Omental fat pad (tissue), 4 donors: Measurements from ENCODE around the gene PRSS22. TPM values are rescaled to one million over a fixed set of nuclear protein-coding genes. Genes with fewer than 3 reads are reported as not detected.

ENCODE experiments used
- ATAC-seq: fragments of 150-250 bp; one replicate; pipeline ENCODE4 v1.9.1; 2016; ENCODE audit warnings: mild to moderate bottlenecking, moderate library complexity; ENCODE audit not compliant: low FRiP score
- DNase-seq: peaks from one replicate; pipeline ENCODE4 v3.0.0-alpha.2; 2019; ENCODE audit warnings: low spot score
- total RNA-seq, 4 donors: library from RNA; depleted of rRNA; stranded (reverse); fragments of >200 nt; gene quantifications; one replicate each; pipeline ENCODE4 v1.1.0, GENCODE V29; 2016
- TF ChIP-seq, protein P1 (sequence below), 3 donors: fragments of 450-650 bp; IDR thresholded peaks; one replicate each; pipeline ENCODE4 v1.5.1; 2016 to 2017; ENCODE audit warnings: antibody characterized with exemption in 3 of 3, mild to moderate bottlenecking in 3 of 3, moderate library complexity in 2 of 3

The PRSS22 gene
- total RNA-seq, 4 donors from 2014 or later: not detected

- TF ChIP-seq, protein P1, sequence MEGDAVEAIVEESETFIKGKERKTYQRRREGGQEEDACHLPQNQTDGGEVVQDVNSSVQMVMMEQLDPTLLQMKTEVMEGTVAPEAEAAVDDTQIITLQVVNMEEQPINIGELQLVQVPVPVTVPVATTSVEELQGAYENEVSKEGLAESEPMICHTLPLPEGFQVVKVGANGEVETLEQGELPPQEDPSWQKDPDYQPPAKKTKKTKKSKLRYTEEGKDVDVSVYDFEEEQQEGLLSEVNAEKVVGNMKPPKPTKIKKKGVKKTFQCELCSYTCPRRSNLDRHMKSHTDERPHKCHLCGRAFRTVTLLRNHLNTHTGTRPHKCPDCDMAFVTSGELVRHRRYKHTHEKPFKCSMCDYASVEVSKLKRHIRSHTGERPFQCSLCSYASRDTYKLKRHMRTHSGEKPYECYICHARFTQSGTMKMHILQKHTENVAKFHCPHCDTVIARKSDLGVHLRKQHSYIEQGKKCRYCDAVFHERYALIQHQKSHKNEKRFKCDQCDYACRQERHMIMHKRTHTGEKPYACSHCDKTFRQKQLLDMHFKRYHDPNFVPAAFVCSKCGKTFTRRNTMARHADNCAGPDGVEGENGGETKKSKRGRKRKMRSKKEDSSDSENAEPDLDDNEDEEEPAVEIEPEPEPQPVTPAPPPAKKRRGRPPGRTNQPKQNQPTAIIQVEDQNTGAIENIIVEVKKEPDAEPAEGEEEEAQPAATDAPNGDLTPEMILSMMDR (IDR thresholded peaks at IDR 0.05): no peak
- DNase-seq (no peak), ATAC-seq (no peak)
Observed at GRCh38 chr16:2811703-2812471, 46.1 kb downstream of the PRSS22 start.

DNA sequence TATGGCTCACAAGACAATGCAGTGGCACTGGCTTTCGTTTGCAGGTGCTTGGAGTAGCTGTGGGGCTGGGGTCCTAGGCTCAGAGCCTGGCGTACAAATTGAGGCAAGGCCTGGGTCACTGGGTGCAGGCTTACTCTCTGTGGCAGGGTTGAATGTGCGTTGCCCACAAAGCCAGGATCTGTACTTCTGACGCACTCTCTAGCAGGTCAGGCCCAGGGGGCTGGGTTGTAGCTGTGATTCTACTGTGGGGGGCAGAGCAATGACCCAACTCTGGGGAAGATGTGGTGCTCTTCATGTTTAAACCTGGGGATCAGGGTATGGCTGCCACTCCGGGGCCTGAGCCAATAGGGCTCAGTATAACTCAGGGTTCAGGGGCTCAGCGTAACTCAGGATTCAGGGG, 47.3 kb downstream of the PRSS22 start:
- TF ChIP-seq, protein P1 (IDR thresholded peaks at IDR 0.05): no peak
- DNase-seq (no peak), ATAC-seq (no peak)

- no peak for ATAC-seq
- no peak for DNase-seq
- TF ChIP-seq, protein P1 (IDR thresholded peaks at IDR 0.05): no peak
Observed at GRCh38 chr16:2809149-2809760, 48.7 kb downstream of the PRSS22 start.

GRCh38 chr16:2808181-2808580, 49.8 kb downstream of the PRSS22 start:
- DNase-seq: no peak
- no peak for ATAC-seq
- TF ChIP-seq, protein P1 (IDR thresholded peaks at IDR 0.05): no peak

DNA sequence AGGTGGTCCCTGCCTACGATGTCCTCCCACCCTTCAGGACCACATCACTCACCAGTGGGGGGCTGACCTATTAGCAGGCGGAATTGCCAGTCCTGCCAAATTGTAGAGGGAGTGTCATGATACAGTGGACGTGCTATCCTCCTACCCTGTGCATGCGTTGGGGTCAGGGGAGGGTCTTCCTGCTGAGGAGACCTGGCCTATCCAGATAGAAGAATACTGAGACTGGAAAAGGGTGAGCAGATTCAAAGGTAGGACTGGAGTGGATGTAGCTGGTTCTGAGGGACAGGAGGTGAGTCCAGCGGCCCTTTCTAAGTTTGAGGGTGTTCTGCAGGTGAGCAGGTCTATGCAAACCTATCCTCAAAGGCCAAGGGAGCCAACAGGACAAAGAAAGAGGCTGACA, 51.7 kb downstream of the PRSS22 start:
- no peak for DNase-seq
- TF ChIP-seq, protein P1 (IDR thresholded peaks at IDR 0.05): no peak
- ATAC-seq: no peak

- no peak for ATAC-seq
- TF ChIP-seq, protein P1 (IDR thresholded peaks at IDR 0.05): no peak
- DNase-seq: no peak
Observed at GRCh38 chr16:2804728-2805127, 53.2 kb downstream of the PRSS22 start.
